Panc1 (cell line): Measurements from ENCODE around the gene SCRN2. TPM values are rescaled to one million over a fixed set of nuclear protein-coding genes. Genes with fewer than 3 reads are reported as not detected.

Experiments used
- ATAC-seq: fragments of 200-7000 bp; cut with Tn5 transposase; 2 replicates; pipeline ENCODE4 v1.9.1; 2020; ENCODE audit warnings: mild to moderate bottlenecking, moderate library complexity
- BruUV-seq: library from RNA; stranded (reverse); fragments of 400-500 nt; replicated peaks from 2 replicates; lab custom pipeline; 2021; lab: Mats Ljungman, UMichigan
- CTCF ChIA-PET: fragments of 300-600 bp; sonication (Branson Sonifier 250); formaldehyde crosslinking; loops from one replicate; lab custom pipeline; 2022; ENCODE audit warnings: antibody characterized with exemption; lab: Charles Lee
- POLR2A ChIA-PET: fragments of 300-600 bp; sonication (Branson Sonifier 250); formaldehyde crosslinking; loops from one replicate; lab custom pipeline; 2022; ENCODE audit warnings: antibody characterized with exemption; lab: Charles Lee
- DNase-seq: peaks from one replicate; pipeline ENCODE4 v3.0.0-alpha.2; 2010; ENCODE audit warnings: low read depth, low spot score
- H3K27ac ChIP-seq: 2 replicates; pipeline ENCODE4 v1.5.1; 2011; ENCODE audit warnings: mild to moderate bottlenecking, low read length, inconsistent platforms
- H3K27me3 ChIP-seq: fragments of 200-500 bp; sonication (Bioruptor generic); 2 replicates; pipeline ENCODE4 v1.6.0; 2014; ENCODE audit warnings: low read length, inconsistent platforms; ENCODE audit not compliant: control insufficient read depth, insufficient read depth
- H3K36me3 ChIP-seq: fragments of 200-500 bp; sonication (Bioruptor generic); 2 replicates; pipeline ENCODE4 v1.5.1; 2014; ENCODE audit warnings: inconsistent platforms, mild to moderate bottlenecking, low read length, moderate library complexity; ENCODE audit not compliant: control insufficient read depth, insufficient read depth
- H3K4me1 ChIP-seq: 2 replicates; pipeline ENCODE4 v1.5.1; 2011; ENCODE audit warnings: inconsistent platforms, mild to moderate bottlenecking, low read length, moderate library complexity; ENCODE audit not compliant: control insufficient read depth, insufficient read depth
- H3K4me3 ChIP-seq, 2 experiments: 2 replicates each; pipeline ENCODE4 v1.5.1; 2011 to 2012; ENCODE audit warnings: low read depth in 2 of 2, low read length in 2 of 2, mild to moderate bottlenecking in 2 of 2, inconsistent platforms in 1 of 2, moderate library complexity in 1 of 2
- H3K9me3 ChIP-seq: fragments of 200-500 bp; sonication (Bioruptor generic); 2 replicates; pipeline ENCODE4 v1.5.1; 2014; ENCODE audit warnings: low read depth, mild to moderate bottlenecking, inconsistent platforms, low read length, moderate library complexity; ENCODE audit not compliant: control insufficient read depth, insufficient read depth
- CTCF ChIP-seq: fragments of 450-650 bp; IDR thresholded peaks from 2 replicates; pipeline ENCODE4 v1.5.1; 2017; ENCODE audit warnings: mild to moderate bottlenecking
- POLR2AphosphoS5 ChIP-seq: IDR thresholded peaks from 2 replicates; pipeline ENCODE4 v1.6.1; 2012; ENCODE audit warnings: mild to moderate bottlenecking, low read depth, low read length, moderate library complexity
- REST ChIP-seq, 2 experiments: IDR thresholded peaks; 2 replicates each; pipeline ENCODE4 v1.6.1; 2011 to 2012; ENCODE audit warnings: low read depth in 2 of 2, control low read depth in 1 of 2, low read length in 1 of 2, mild to moderate bottlenecking in 1 of 2, moderate library complexity in 1 of 2; ENCODE audit not compliant: insufficient read depth in 1 of 2
- SIN3A ChIP-seq: IDR thresholded peaks from 2 replicates; pipeline ENCODE4 v1.6.1; 2012; ENCODE audit warnings: low read depth, mild to moderate bottlenecking, low read length, moderate library complexity, borderline replicate concordance; ENCODE audit not compliant: insufficient read depth
- TCF7L2 ChIP-seq: IDR thresholded peaks from 2 replicates; pipeline ENCODE4 v1.6.1; 2011; ENCODE audit warnings: mild to moderate bottlenecking, low read depth, low read length, inconsistent platforms
- in situ Hi-C: cut with HindIII; loops from 2 replicates; pipeline ENCODE4 v1.10.0; 2016; ENCODE audit warnings: low sequenced_read_pairs, low pct_unique_long_range_greater_than_20kb
- intact Hi-C: fragments of 100-400 bp; cut with micrococcal nuclease; formaldehyde crosslinking; loops from one replicate; pipeline ENCODE4 v1.10.0; 2022; ENCODE audit not compliant: unreplicated experiment
- total RNA-seq: library from RNA; stranded (reverse); gene quantifications from one replicate; pipeline ENCODE4 v1.2.1, GENCODE V29; 2021; ENCODE audit not compliant: unreplicated experiment

SCRN2 gene
- total RNA-seq, 1 experiment from 2014 or later = 34.9 TPM

GRCh38 chr17:47791025-47791424, 50.0 kb downstream of the SCRN2 start:
- BruUV-seq = no TSS peak
- Histone ChIP-seq H3K9me3 (no peaks in the 10 kb centered on the region), H3K4me1 (peaks cover 4% of the 10 kb centered on the region; the same call in 1 of the 2 replicates), H3K27ac (no peak overlapping the region), H3K36me3 (no peaks in the 10 kb centered on the region), H3K4me3 (no peak overlapping the region), H3K27me3 (peaks cover 43% of the 10 kb centered on the region)
- POLR2A ChIA-PET = no interaction called here
- CTCF ChIA-PET = no interaction called here
- intact Hi-C loops (no loop called here), in situ Hi-C loops (no loop called here)
- no peak for ATAC-seq
- DNase-seq = no peak
- TF ChIP-seq SIN3A = no peak
- no peak for TF ChIP-seq POLR2AphosphoS5
- no peak for TF ChIP-seq REST (IDR thresholded peaks at IDR 0.05; ENCODE audit: insufficient read depth in 1 of 2, low read depth in 2 of 2, low read length in 1 of 2)
- no peak for TF ChIP-seq TCF7L2
- no peak for TF ChIP-seq CTCF

- BruUV-seq = no TSS peak
- no peaks in the 10 kb centered on the region for H3K36me3 ChIP-seq
- H3K27me3 ChIP-seq = peaks cover 40% of the 10 kb centered on the region
- no peaks in the 10 kb centered on the region for H3K9me3 ChIP-seq
- in situ Hi-C loops = no loop called here
- intact Hi-C loops = no loop called here
- TF ChIP-seq TCF7L2 (0 out of 2 replicates have a peak, but pooled peaks have one; percentile 25), SIN3A (no peak), CTCF (peak; percentile 91), POLR2AphosphoS5 (no peak), REST (IDR thresholded peaks at IDR 0.05; ENCODE audit: insufficient read depth in 1 of 2, low read depth in 2 of 2, low read length in 1 of 2) (peak in 1 of 2 experiments; percentile 66; a peak in 2 of 4 replicates)
- H3K4me3 ChIP-seq = peak overlapping the region; percentile 41 to 60
- ChIA-PET CTCF (interaction anchor here (0.6 to 1.5 kb wide), 7 partner anchors 89 to 147 kb away, joined by 3 to 12 read pairs (median 6); no protein-coding TSS in a partner anchor), POLR2A (interaction anchor here (0.6 kb wide), 1 partner anchor 14 kb away, joined by 6 read pairs; no protein-coding TSS in a partner anchor)
- H3K27ac ChIP-seq = no peak overlapping the region
- no peak for DNase-seq
- H3K4me1 ChIP-seq = peaks cover 4% of the 10 kb centered on the region; the same call in 1 of the 2 replicates
- ATAC-seq = peak; percentile 99
Observed at GRCh38 chr17:47789611-47790561, 51.2 kb downstream of the SCRN2 start.
